Lung (tissue), 12 donors: Measurements from ENCODE around the gene DIP2C. TPM values are rescaled to one million over a fixed set of nuclear protein-coding genes. Genes with fewer than 3 reads are reported as not detected.

ENCODE experiments used
- ATAC-seq: fragments of 200-7000 bp; cut with Tn5 transposase; one replicate; pipeline ENCODE4 v1.9.1; 2020; ENCODE audit warnings: moderate number of reproducible peaks; ENCODE audit not compliant: insufficient read depth, low FRiP score
- DNase-seq, 3 donors: peaks; one replicate each; pipeline ENCODE4 v3.0.0-alpha.2; 2013 to 2017
- H3K27ac ChIP-seq, 2 donors: one replicate each; pipeline ENCODE4 v1.5.1; 2013; ENCODE audit warnings: mild to moderate bottlenecking in 2 of 2, moderate library complexity in 2 of 2, control low read depth in 1 of 2, inconsistent platforms in 1 of 2, low read depth in 1 of 2, low read length in 1 of 2
- H3K27me3 ChIP-seq, 3 donors: one replicate each; pipeline ENCODE4 v1.5.1; 2013; ENCODE audit warnings: low read length in 2 of 3; ENCODE audit not compliant: control insufficient read depth in 3 of 3, insufficient read depth in 3 of 3
- H3K36me3 ChIP-seq, 4 donors: one replicate each; pipeline ENCODE4 v1.5.1; 2013; ENCODE audit warnings: low read length in 4 of 4, mild to moderate bottlenecking in 1 of 4, moderate library complexity in 1 of 4; ENCODE audit not compliant: control insufficient read depth in 4 of 4, insufficient read depth in 4 of 4
- H3K4me1 ChIP-seq, 5 donors: one replicate each; pipeline ENCODE4 v1.5.1; 2013; ENCODE audit warnings: low read length in 5 of 5, mild to moderate bottlenecking in 2 of 5, moderate library complexity in 1 of 5; ENCODE audit not compliant: control insufficient read depth in 5 of 5, insufficient read depth in 5 of 5
- H3K4me3 ChIP-seq: one replicate; pipeline ENCODE4 v1.5.1; 2013; ENCODE audit warnings: mild to moderate bottlenecking, control low read depth, moderate library complexity
- H3K9ac ChIP-seq, 2 donors: one replicate each; pipeline ENCODE4 v1.5.1; 2013; ENCODE audit warnings: low read length in 2 of 2, control low read depth in 1 of 2; ENCODE audit not compliant: insufficient read depth in 1 of 2
- H3K9me3 ChIP-seq, 4 donors: one replicate each; pipeline ENCODE4 v1.5.1; 2013; ENCODE audit warnings: low read length in 3 of 4, mild to moderate bottlenecking in 1 of 4, moderate library complexity in 1 of 4; ENCODE audit not compliant: control insufficient read depth in 4 of 4, insufficient read depth in 3 of 4
- WGBS, 2 donors: extraction: QIAGEN DNeasy Blood & Tissue Kit; methylation state at CpG; one replicate each; pipeline ENCODE4 v1.1.7; 2013; 5-methylcytosine and 5-hydroxymethylcytosine counted together
- polyA plus RNA-seq, 2 donors: library from polyadenylated mRNA; stranded (reverse); fragments of 200-250 nt; gene quantifications; one replicate each; pipeline ENCODE4 v1.2.1, GENCODE V29; 2013
- total RNA-seq, 2 donors: library from RNA; depleted of rRNA in 1 of 2; stranded (reverse); fragments of >200 nt in 1 of 2; gene quantifications; one replicate each; pipeline ENCODE4 v1.2.1, GENCODE V29; 2014 to 2021
- TF ChIP-seq, protein P1 (sequence below): IDR thresholded peaks from 2 replicates; pipeline ENCODE4 v1.5.1; 2012; ENCODE audit warnings: mild to moderate bottlenecking; ENCODE audit errors: control extremely low read depth, extremely low read depth
- donor health status: control.
- donor health status: control.
- donor health status: Bipolar disorder and iron deficiency.
- donor health status: healthy.
- donor health status: DM: yes; HTN: yes; CAD: no.

Gene DIP2C
- total and polyA plus RNA-seq, 4 donors: 3.6 to 20.0 (median 9.5) TPM

DNA sequence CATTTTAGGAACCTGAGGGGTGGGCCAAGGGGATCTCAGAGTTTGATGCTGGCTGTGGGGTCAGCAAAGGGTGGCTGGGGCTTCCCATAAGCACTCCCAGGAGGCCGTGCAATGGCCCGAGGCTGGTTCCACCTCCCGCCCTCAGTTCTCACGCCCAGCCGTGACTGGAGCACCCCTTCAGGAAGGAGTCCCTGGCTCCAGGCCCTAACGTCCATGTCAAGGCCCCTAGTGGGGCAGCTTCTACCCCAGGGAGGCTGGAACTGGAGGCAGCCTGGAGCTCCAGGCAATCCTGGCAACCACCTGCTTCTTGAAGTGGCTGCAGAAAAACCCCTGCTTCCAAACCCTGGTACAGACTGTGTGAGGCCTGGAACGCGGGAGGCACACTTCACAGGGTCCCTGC lies 165.5 kb downstream of the DIP2C start:
- ATAC-seq (no peak), DNase-seq (peak in 1 of 3 donors; percentile 10)
- Histone ChIP-seq H3K9ac (no peak overlapping the region), H3K9me3 (no peaks in the 10 kb centered on the region), H3K4me1 (peaks cover 0 to 10% (median 0%) of the 10 kb centered on the region in 5 donors), H3K27ac (no peak overlapping the region), H3K36me3 (peaks cover 0 to 8% (median 0%) of the 10 kb centered on the region in 4 donors), H3K27me3 (no peaks in the 10 kb centered on the region), H3K4me3 (no peak overlapping the region)
- WGBS, 2 donors: 82% methylated on average over 8 of the region's 8 CpGs
- TF ChIP-seq, protein P1, sequence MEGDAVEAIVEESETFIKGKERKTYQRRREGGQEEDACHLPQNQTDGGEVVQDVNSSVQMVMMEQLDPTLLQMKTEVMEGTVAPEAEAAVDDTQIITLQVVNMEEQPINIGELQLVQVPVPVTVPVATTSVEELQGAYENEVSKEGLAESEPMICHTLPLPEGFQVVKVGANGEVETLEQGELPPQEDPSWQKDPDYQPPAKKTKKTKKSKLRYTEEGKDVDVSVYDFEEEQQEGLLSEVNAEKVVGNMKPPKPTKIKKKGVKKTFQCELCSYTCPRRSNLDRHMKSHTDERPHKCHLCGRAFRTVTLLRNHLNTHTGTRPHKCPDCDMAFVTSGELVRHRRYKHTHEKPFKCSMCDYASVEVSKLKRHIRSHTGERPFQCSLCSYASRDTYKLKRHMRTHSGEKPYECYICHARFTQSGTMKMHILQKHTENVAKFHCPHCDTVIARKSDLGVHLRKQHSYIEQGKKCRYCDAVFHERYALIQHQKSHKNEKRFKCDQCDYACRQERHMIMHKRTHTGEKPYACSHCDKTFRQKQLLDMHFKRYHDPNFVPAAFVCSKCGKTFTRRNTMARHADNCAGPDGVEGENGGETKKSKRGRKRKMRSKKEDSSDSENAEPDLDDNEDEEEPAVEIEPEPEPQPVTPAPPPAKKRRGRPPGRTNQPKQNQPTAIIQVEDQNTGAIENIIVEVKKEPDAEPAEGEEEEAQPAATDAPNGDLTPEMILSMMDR: no peak

DNA sequence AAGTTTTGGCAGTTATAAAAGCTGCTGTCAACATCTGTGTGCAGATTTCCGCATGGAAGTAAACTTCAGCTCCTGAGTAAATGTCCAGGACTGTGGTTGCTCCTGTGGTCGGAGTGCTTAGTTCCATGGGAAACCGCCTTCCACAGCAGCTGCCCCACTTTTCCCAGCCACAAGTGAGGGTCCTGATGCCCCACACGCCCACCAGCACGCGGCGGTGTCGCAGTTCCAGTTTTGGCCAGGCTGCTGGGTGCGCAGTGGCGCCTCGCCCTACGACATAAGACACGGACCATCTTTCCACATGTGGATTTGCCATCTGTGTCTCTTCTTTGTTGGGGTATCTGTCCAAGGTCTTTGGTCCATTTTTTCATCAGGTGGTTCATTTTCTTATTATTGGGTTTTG lies 167.1 kb downstream of the DIP2C start:
- no peak overlapping the region for H3K9ac ChIP-seq
- DNase-seq: peak in 1 of 3 donors; percentile 7
- H3K36me3 ChIP-seq: peaks cover 0 to 6% (median 0%) of the 10 kb centered on the region in 4 donors
- no peaks in the 10 kb centered on the region for H3K9me3 ChIP-seq
- WGBS, 2 donors: 87 to 90% methylated on average over 13 of the region's 13 CpGs
- ATAC-seq: no peak
- TF ChIP-seq, protein P1: no peak
- no peak overlapping the region for H3K4me3 ChIP-seq
- H3K27ac ChIP-seq: no peak overlapping the region
- H3K4me1 ChIP-seq: peaks cover 0 to 10% (median 0%) of the 10 kb centered on the region in 5 donors
- no peaks in the 10 kb centered on the region for H3K27me3 ChIP-seq

DNA sequence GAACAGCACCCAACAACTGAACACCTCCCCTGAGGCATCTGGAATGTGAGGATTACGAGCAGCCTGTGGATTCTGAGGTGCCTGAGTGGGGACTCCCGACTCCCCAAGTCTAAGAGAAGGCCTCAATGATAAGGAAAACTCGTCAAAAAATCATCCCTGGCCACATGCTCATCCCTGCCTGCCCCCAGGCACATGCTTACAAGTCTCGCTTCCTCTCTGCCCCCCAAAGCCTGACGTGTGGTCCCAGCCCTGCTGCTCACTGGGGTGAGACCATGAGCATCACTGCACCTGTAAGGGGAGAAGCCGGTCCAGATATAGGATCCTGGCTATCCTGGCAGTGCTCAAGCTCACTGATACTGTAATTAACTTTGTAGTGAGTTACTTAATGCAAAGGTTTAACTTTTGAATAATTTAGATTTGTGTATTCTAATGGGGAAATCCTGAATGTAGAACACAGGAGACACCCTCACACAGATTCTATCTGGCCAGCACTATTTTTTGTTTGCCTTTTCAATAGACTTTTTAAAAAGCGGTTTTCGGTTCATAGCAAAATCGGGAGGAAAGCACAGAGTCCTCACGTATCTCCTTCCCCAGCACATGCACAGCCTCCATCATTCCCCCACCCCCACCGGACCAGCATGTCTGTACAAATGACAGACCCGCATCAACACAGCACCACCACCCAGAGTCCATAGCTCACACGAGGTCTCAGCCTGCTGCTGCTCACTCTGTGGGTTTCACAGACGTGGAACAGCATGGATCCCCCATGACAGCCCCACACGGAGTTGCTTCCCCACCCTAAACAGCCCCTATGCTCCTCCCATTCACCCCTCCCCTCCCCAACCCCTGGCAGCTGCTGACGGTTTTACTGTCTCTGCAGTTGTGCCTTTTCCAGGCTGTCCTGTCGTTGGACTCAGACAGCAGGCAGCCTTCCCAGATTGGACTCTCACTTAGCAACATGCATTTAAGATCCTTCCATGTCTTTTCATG lies 167.9 kb downstream of the DIP2C start:
- Histone ChIP-seq H3K27me3 (no peaks in the 10 kb centered on the region), H3K36me3 (peaks cover 0 to 6% (median 0%) of the 10 kb centered on the region in 4 donors), H3K4me3 (no peak overlapping the region), H3K9ac (no peak overlapping the region), H3K4me1 (peaks cover 0 to 10% (median 0%) of the 10 kb centered on the region in 5 donors), H3K9me3 (no peaks in the 10 kb centered on the region), H3K27ac (no peak overlapping the region)
- ATAC-seq (no peak), DNase-seq (peak in 2 of 3 donors; percentile 23 to 65)
- 68 to 71% methylated on average over 16 to 17 of the region's 17 CpGs for WGBS, 2 donors
- TF ChIP-seq, protein P1: no peak
